ENCODE measurements around the gene KDM4C. TPM values are rescaled to one million over a fixed set of nuclear protein-coding genes. Genes with fewer than 3 reads are reported as not detected.

KDM4C gene
- total and polyA plus RNA-seq, 2 of the 4 experiments (the other 2 are of a cell fraction), result 11.8 to 23.8 TPM

GRCh38 chr9:7067169-7067568 lies 309.4 kb downstream of the KDM4C start:
- H3K27ac ChIP-seq (ENCODE audit: insufficient read depth, low read length), result no peak overlapping the region
- peaks cover 1% of the 10 kb centered on the region; the same call in 1 of the 2 replicates for H3K36me3 ChIP-seq (ENCODE audit: control insufficient read depth, insufficient read depth, low read length)
- WGBS, 2 experiments (ENCODE audit: extremely low coverage in 2 of 2, insufficient read length in 1 of 2), result 50% methylated on average over 2 of the region's 4 CpGs; no CpG with 5 or more reads in 1 of the 2 experiments
- ATAC-seq (ENCODE audit: low read depth), result no peak
- no peaks in the 10 kb centered on the region for H3K4me1 ChIP-seq (ENCODE audit: control insufficient read depth, insufficient read depth, low read length)
- no peak overlapping the region for H3K4me2 ChIP-seq (ENCODE audit: low read depth, low read length)
- no peaks in the 10 kb centered on the region for H3K27me3 ChIP-seq (ENCODE audit: control insufficient read depth, insufficient read depth, low read length)
- H2AK5ac ChIP-seq (ENCODE audit: low read depth, low read length), result no peak overlapping the region
- no peak overlapping the region for H3K9ac ChIP-seq (ENCODE audit: low read depth, low read length)
- H3K18ac ChIP-seq (ENCODE audit: low read depth, low read length), result no peak overlapping the region
- ChIA-PET POLR2A (ENCODE audit: unreplicated experiment) (interaction anchor here (0.5 kb wide), 1 partner anchor 732 kb away, joined by 7 read pairs; no protein-coding TSS in a partner anchor), CTCF (interaction anchor here (0.8 to 2.3 kb wide), 2 partner anchors 8 to 14 kb away, joined by 3 to 10 read pairs; no protein-coding TSS in a partner anchor)
- TF ChIP-seq CEBPB (IDR thresholded peaks at IDR 0.05; ENCODE audit: low read depth, low read length) (no peak), MXI1 (IDR thresholded peaks at IDR 0.05; ENCODE audit: borderline replicate concordance, low read depth, low read length) (no peak), USF2 (IDR thresholded peaks at IDR 0.05; ENCODE audit: low read depth, low read length) (no peak), ELK1 (IDR thresholded peaks at IDR 0.05; ENCODE audit: borderline replicate concordance, low read depth, low read length) (no peak)
- no peaks in the 10 kb centered on the region for H3K9me3 ChIP-seq (ENCODE audit: control insufficient read depth, insufficient read depth, low read length)
- no peak overlapping the region for H2BK15ac ChIP-seq (ENCODE audit: low read depth, low read length)
- no peak overlapping the region for H3K4me3 ChIP-seq (ENCODE audit: insufficient read depth, low read depth, low read length)
- dilution Hi-C loops (cut with HindIII; ENCODE audit: low sequenced_read_pairs, unreplicated experiment) (no loop called here), intact Hi-C loops (cut with micrococcal nuclease) (no loop called here), in situ Hi-C loops (cut with MboI; ENCODE audit: low sequenced_read_pairs) (no loop called here)
- no peak for DNase-seq
- H2AK9ac ChIP-seq (replicated peaks; ENCODE audit: low read depth, low read length, poor library complexity), result no peak overlapping the region
- H3K23ac ChIP-seq (ENCODE audit: low read depth, low read length), result no peak overlapping the region
- no peaks in the 10 kb centered on the region for H4K20me1 ChIP-seq (ENCODE audit: insufficient read depth, low read length)
- no peak overlapping the region for H2BK5ac ChIP-seq (ENCODE audit: low read depth, low read length, poor library complexity, severe bottlenecking)
- H4K91ac ChIP-seq (ENCODE audit: insufficient read depth, low read depth, low read length), result no peak overlapping the region
- H4K5ac ChIP-seq (ENCODE audit: low read depth, low read length), result no peak overlapping the region
- no peak overlapping the region for H2AFZ ChIP-seq (replicated peaks; ENCODE audit: low read length, poor library complexity)
- H3K14ac ChIP-seq (replicated peaks; ENCODE audit: low read depth, low read length), result no peak overlapping the region
- no peak overlapping the region for H4K8ac ChIP-seq (ENCODE audit: low read depth in 2 of 2, low read length in 2 of 2)
- BruUV-seq (replicated peaks), result no TSS peak
- no peak overlapping the region for H3K4ac ChIP-seq (ENCODE audit: low read depth, low read length)
- peaks cover 3% of the 10 kb centered on the region; the same call in 1 of the 2 replicates for H3K9me1 ChIP-seq (ENCODE audit: insufficient read depth, low read length)
- no peak overlapping the region for H2BK120ac ChIP-seq (ENCODE audit: low read depth, low read length)
- H3K79me1 ChIP-seq (ENCODE audit: low read depth in 1 of 2, low read length in 2 of 2), result no peaks in the 10 kb centered on the region
- no peak overlapping the region for H3K56ac ChIP-seq (ENCODE audit: extremely low read depth, insufficient read depth, low read length)
- H2BK20ac ChIP-seq (ENCODE audit: low read depth, low read length), result no peak overlapping the region
